Kidney tubule cell (primary cell): Measurements from ENCODE around the gene DARS2.
"Not testable (repeated sequence)": the region's sequence is repeated elsewhere in the genome, so short reads cannot be mapped to it uniquely, and the experiment has no call there.

Experiments used
- DNase-seq: peaks from one replicate; pipeline ENCODE4 v3.0.0-alpha.2; 2018; ENCODE audit warnings: low spot score

DARS2 gene

GRCh38 chr1:173824315-173825081 lies at the start of gene DARS2, which contains the start of gene CENPL:
Gene DARS2 (plus strand): TSS chr1:173824673. CDS start chr1:173825230, 557 bp downstream.
Gene CENPL (minus strand): TSS chr1:173824883. CDS start chr1:173811299, 13,584 bp downstream.
- DNase-seq = peak; percentile 98

- no peak for DNase-seq
These were observed 48.8 kb upstream of the DARS2 start for GRCh38 chr1:173775578-173776226.

GRCh38 chr1:173779936-173780335 lies 44.5 kb upstream of the DARS2 start:
- no peak for DNase-seq

GRCh38 chr1:173784997-173785396 lies 39.5 kb upstream of the DARS2 start:
- no peak for DNase-seq

GRCh38 chr1:173789841-173790240 lies 34.6 kb upstream of the DARS2 start:
- DNase-seq = no peak

- DNase-seq = peak; percentile 19
These were observed 26.4 kb upstream of the DARS2 start for GRCh38 chr1:173798078-173798477.

- DNase-seq = not testable (repeated sequence)
These were observed 24.5 kb upstream of the DARS2 start for GRCh38 chr1:173799995-173800394.

- no peak for DNase-seq
These were observed 21.5 kb upstream of the DARS2 start for GRCh38 chr1:173802961-173803360.

- not testable (repeated sequence) for DNase-seq
These were observed 10.8 kb upstream of the DARS2 start for GRCh38 chr1:173813654-173814053.

- no peak for DNase-seq
These were observed 6.0 kb upstream of the DARS2 start for GRCh38 chr1:173818459-173818858.

GRCh38 chr1:173821680-173822079 lies 2.8 kb upstream of the DARS2 start:
- no peak for DNase-seq

- no peak for DNase-seq
These were observed 625 bp upstream of the DARS2 start for GRCh38 chr1:173823781-173824314.

- no peak for DNase-seq
These were observed 3.1 kb downstream of the DARS2 start for GRCh38 chr1:173827611-173828010.

- no peak for DNase-seq
These were observed 8.3 kb downstream of the DARS2 start for GRCh38 chr1:173832748-173833147.

- DNase-seq = no peak
These were observed 27.6 kb downstream of the DARS2 start for GRCh38 chr1:173852105-173852504.

GRCh38 chr1:173853074-173853473 lies 28.6 kb downstream of the DARS2 start:
- DNase-seq = no peak

GRCh38 chr1:173856014-173856413 lies 31.5 kb downstream of the DARS2 start:
- no peak for DNase-seq

GRCh38 chr1:173856903-173857302 lies 32.4 kb downstream of the DARS2 start:
- DNase-seq = no peak

- DNase-seq = no peak
These were observed 33.0 kb downstream of the DARS2 start for GRCh38 chr1:173857363-173857917.

- not testable (repeated sequence) for DNase-seq
These were observed 35.1 kb downstream of the DARS2 start for GRCh38 chr1:173859547-173859946.

GRCh38 chr1:173860065-173860464 lies 35.6 kb downstream of the DARS2 start:
- no peak for DNase-seq

GRCh38 chr1:173861731-173862145 lies 37.3 kb downstream of the DARS2 start:
- DNase-seq = peak; percentile 49
